HCT116 (cell line): ENCODE results near the gene OSBPL10.

ENCODE experiments used
- EZH2 ChIP-seq: fragments of 200-600 bp; sonication (generic); IDR thresholded peaks from 2 replicates; pipeline ENCODE4 v1.6.1; 2017; ENCODE audit warnings: antibody characterized with exemption, mixed run types
- POLR2AphosphoS5 ChIP-seq: IDR thresholded peaks from 2 replicates; pipeline ENCODE4 v1.6.1; 2011; ENCODE audit warnings: mild to moderate bottlenecking, low read depth, low read length, moderate library complexity
- TF ChIP-seq, protein P1 (sequence below), 3 experiments: fragments of 200-600 bp in 1 of 3; sonication (generic) in 1 of 3; IDR thresholded peaks in 2 of 3; conservative IDR thresholded peaks in 1 of 3; 2 replicates each; pipeline ENCODE4 v1.5.1; 2012 to 2017; ENCODE audit warnings: low read depth in 2 of 3, low read length in 2 of 3, antibody characterized with exemption in 1 of 3, borderline replicate concordance in 1 of 3, control low read depth in 1 of 3, mild to moderate bottlenecking in 1 of 3, mixed read lengths in 1 of 3, mixed run types in 1 of 3, moderate library complexity in 1 of 3; ENCODE audit not compliant: insufficient read depth in 1 of 3

DNA sequence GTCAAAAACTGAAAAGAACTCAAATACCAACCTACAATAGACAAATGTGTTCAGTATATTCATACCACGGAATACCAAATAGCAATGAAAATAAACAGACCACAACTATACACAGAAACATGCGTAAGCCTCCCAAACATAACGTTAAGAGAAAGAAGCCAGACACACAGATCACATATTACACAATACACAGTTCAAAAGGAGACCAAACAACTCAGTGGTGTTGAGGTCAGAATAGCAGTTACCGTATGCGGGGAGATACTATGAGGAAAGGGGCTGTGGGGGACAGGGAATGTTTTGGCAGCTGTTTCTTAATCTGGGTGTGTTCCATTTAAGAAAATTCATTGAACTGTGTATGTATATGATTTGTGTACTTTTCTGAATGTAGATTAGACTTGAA is 6.6 kb downstream of the OSBPL10 start:
- TF ChIP-seq EZH2 (no peak), POLR2AphosphoS5 (no peak)
- TF ChIP-seq, protein P1, sequence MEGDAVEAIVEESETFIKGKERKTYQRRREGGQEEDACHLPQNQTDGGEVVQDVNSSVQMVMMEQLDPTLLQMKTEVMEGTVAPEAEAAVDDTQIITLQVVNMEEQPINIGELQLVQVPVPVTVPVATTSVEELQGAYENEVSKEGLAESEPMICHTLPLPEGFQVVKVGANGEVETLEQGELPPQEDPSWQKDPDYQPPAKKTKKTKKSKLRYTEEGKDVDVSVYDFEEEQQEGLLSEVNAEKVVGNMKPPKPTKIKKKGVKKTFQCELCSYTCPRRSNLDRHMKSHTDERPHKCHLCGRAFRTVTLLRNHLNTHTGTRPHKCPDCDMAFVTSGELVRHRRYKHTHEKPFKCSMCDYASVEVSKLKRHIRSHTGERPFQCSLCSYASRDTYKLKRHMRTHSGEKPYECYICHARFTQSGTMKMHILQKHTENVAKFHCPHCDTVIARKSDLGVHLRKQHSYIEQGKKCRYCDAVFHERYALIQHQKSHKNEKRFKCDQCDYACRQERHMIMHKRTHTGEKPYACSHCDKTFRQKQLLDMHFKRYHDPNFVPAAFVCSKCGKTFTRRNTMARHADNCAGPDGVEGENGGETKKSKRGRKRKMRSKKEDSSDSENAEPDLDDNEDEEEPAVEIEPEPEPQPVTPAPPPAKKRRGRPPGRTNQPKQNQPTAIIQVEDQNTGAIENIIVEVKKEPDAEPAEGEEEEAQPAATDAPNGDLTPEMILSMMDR (IDR thresholded peaks at IDR 0.05 in 2 of 3, conservative IDR thresholded peaks at IDR 0.05 in 1 of 3; ENCODE audit: borderline replicate concordance in 1 of 3, insufficient read depth in 1 of 3, low read depth in 2 of 3, low read length in 2 of 3), result no peak
